Mucosa of descending colon (tissue), 3 donors: ENCODE results near the gene CADM2. TPM values are rescaled to one million over a fixed set of nuclear protein-coding genes. Genes with fewer than 3 reads are reported as not detected.

ENCODE experiments used
- ATAC-seq: fragments of 200-7000 bp; cut with Tn5 transposase; one replicate; pipeline ENCODE4 v1.9.1; 2020; ENCODE audit warnings: mild to moderate bottlenecking, moderate library complexity
- DNase-seq, 3 donors: peaks; one replicate each; pipeline ENCODE4 v3.0.0-alpha.2; 2020
- H3K36me3 ChIP-seq: fragments of 200-600 bp; one replicate; pipeline ENCODE4 v1.8.0; 2021; ENCODE audit warnings: low read depth, mild to moderate bottlenecking
- H3K4me1 ChIP-seq: fragments of 200-600 bp; one replicate; pipeline ENCODE4 v1.8.0; 2021; ENCODE audit warnings: low read depth, mild to moderate bottlenecking
- H3K4me3 ChIP-seq: fragments of 200-600 bp; one replicate; pipeline ENCODE4 v1.8.0; 2021; ENCODE audit warnings: mild to moderate bottlenecking
- H3K9me3 ChIP-seq: fragments of 200-600 bp; one replicate; pipeline ENCODE4 v1.8.0; 2021; ENCODE audit warnings: mild to moderate bottlenecking
- intact Hi-C, 2 donors: fragments of 100-400 bp; cut with DNase I in 1 of 2; cut with micrococcal nuclease in 1 of 2; formaldehyde crosslinking; loops; one replicate each; pipeline versions ENCODE4 v1.11.0 to v1.11.1; 2022; cut with DNase I, micrococcal nuclease
- total RNA-seq, 3 donors: library from RNA; stranded (reverse); fragmentation: NEBNext Ultra II Directional in 2 of 3; extraction: Animal tissue kit (Norgen Biotek cat#: 25700) in 2 of 3; gene quantifications; one replicate each; pipeline versions ENCODE4 v1.2.1 to v1.2.4, GENCODE V29; 2021 to 2023
- TF ChIP-seq, protein P1 (sequence below): fragments of 200-600 bp; IDR thresholded peaks from one replicate; pipeline ENCODE4 v1.8.0; 2022; ENCODE audit warnings: antibody characterized with exemption, mild to moderate bottlenecking
- donor health status: DM: no; HTN: no; CAD: no; lungs with moderate emphysema.
- donor health status: DM: no; HTN: no; CAD: no.
- donor health status: DM: no; HTN: yes; CAD: no.

Gene CADM2
- total RNA-seq, 3 donors from 2014 or later = 0.67 to 12.8 (median 1.2) TPM

DNA sequence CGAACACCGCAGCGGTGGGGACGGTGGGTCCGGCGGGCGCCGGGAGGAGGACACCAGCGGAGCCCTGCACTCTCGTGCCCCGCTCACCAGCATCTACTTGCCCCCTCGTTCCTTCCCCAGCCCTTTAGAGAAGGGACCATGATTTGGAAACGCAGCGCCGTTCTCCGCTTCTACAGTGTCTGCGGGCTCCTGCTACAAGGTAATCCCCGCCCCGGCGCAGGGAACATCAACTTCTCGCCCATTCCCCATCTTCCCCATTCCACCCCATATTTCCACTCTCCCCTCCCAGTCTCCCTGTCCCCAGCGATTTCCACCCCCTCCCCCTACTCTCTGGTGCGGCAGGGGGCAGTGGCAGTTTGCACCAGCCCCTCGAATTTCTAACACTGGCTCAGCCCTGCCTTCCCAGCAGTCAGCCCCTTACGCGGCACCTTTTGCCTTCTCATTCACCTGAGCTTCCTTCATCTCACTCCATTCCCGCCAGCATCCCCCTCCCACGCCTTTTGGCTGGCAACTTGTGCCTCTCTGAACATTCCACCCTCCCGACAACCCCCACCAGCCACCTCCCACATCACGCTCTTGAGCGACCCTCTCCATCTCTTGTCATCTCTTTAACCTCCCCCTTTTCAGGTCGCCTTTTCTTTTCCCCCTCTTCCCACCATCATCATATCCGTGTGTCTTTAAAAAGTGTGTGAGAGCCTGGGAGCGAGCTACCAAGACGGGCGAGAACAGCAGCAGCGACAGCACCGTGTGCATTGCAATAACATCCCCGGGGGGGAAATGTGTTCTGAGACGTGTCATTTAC lies 882 bp downstream of the CADM2 start:
- intact Hi-C loops = no loop called here
- no peaks in the 10 kb centered on the region for H3K36me3 ChIP-seq
- H3K4me1 ChIP-seq = peaks cover 11% of the 10 kb centered on the region
- ATAC-seq (no peak), DNase-seq (no peak)
- no peak overlapping the region for H3K4me3 ChIP-seq
- no peaks in the 10 kb centered on the region for H3K9me3 ChIP-seq
- TF ChIP-seq, protein P1, sequence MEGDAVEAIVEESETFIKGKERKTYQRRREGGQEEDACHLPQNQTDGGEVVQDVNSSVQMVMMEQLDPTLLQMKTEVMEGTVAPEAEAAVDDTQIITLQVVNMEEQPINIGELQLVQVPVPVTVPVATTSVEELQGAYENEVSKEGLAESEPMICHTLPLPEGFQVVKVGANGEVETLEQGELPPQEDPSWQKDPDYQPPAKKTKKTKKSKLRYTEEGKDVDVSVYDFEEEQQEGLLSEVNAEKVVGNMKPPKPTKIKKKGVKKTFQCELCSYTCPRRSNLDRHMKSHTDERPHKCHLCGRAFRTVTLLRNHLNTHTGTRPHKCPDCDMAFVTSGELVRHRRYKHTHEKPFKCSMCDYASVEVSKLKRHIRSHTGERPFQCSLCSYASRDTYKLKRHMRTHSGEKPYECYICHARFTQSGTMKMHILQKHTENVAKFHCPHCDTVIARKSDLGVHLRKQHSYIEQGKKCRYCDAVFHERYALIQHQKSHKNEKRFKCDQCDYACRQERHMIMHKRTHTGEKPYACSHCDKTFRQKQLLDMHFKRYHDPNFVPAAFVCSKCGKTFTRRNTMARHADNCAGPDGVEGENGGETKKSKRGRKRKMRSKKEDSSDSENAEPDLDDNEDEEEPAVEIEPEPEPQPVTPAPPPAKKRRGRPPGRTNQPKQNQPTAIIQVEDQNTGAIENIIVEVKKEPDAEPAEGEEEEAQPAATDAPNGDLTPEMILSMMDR = no peak

DNA sequence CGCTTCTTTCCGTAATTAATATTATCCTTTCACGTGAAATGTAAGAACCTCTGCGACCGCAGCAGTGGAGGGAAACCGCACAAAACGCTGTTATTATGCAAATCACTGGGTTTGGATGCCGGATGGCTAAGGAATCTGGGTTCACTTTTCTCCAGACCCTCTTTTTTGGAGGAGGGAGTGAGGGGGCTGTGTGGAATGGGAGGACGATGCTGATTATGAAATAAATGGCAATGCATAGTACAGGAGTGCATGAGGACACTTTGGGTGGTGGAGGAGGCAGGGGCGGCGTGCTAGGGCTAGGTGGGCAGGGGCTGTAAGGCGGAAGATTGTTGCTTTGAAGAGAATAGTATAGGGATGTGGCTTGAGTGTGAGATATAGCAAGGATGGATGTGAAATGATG lies 1.8 kb downstream of the CADM2 start:
- Histone ChIP-seq H3K4me1 (peaks cover 11% of the 10 kb centered on the region), H3K9me3 (no peaks in the 10 kb centered on the region), H3K4me3 (no peak overlapping the region), H3K36me3 (no peaks in the 10 kb centered on the region)
- TF ChIP-seq, protein P1 = no peak
- intact Hi-C loops = no loop called here
- ATAC-seq (no peak), DNase-seq (no peak)

DNA sequence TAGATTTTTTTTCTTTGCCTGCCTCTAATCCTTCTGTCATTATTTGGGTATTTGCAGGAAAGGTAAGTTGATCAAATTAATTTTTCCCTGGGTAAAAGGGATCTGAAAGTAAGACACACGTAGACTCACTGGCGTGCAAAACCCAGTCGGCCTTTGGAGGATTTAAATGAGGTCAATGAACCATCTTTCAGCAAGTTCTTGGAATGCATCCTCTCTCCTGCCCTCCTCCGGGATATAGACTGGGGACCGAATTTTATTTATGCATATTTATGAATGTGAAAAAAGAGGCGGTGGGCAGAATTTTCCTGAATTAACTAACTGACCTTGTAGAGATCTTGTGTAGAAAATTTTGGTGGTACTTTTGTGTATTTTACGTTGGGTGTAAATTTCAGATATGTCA lies 2.2 kb downstream of the CADM2 start:
- TF ChIP-seq, protein P1 = no peak
- H3K36me3 ChIP-seq = no peaks in the 10 kb centered on the region
- no peak overlapping the region for H3K4me3 ChIP-seq
- no peak for ATAC-seq
- DNase-seq = no peak
- intact Hi-C loops = no loop called here
- H3K9me3 ChIP-seq = no peaks in the 10 kb centered on the region
- peaks cover 11% of the 10 kb centered on the region for H3K4me1 ChIP-seq

DNA sequence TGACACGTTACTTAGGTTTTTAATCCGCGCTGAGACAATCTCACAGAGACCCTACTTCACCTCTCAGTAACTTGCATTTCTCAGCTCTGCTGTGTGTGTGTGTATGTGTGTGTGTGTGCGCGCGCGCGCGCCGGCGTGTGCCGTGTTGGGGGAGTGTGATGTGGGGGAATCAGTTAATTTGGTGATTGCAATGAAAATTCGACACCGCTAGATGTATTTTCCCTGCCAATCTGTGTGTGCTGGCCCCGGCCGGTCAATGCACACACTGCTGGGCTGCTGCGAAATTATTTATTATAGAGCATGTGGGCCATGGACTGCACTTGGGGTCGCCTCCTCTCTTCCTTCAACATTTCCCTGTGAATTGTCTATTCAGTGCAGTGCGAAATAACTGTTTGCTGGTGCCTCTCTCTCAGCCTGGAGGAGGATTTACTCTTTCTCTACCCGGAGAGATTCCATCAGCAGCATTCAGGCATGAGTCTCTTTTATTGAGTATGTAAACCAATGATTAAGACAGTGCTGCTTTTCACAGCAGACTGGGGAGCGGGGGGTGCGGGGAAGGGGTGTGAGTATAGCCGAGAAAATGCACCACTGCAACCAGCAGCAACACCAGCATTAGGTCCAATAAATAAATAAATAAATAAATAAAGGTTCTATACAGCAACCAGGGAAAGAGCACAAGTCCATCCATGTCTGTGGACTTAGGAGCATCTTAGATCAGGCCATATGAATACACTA lies 2.9 kb downstream of the CADM2 start:
- H3K9me3 ChIP-seq = no peaks in the 10 kb centered on the region
- DNase-seq = no peak
- no peaks in the 10 kb centered on the region for H3K36me3 ChIP-seq
- ATAC-seq = no peak
- peaks cover 11% of the 10 kb centered on the region for H3K4me1 ChIP-seq
- TF ChIP-seq, protein P1 = no peak
- intact Hi-C loops = no loop called here
- no peak overlapping the region for H3K4me3 ChIP-seq

DNA sequence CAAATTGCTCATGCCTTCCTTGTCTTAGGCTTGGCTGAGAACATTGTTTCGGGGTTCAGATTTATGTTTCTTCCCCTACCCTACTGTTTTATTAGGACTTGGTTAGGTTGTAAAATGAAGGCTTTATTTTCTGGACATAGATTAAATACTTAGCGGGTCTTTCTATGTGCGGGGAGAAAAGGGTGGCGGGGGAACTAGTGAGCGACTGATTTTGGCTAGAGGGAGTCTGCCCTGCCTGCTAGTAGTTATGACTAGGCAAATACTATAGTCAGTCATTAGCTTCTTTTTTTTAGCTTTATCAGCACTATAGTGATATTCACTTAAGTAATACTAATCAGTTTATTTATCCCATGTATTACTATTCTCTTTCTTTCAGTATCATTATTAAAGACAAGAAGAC lies 3.6 kb downstream of the CADM2 start:
- Histone ChIP-seq H3K4me3 (no peak overlapping the region), H3K4me1 (peaks cover 11% of the 10 kb centered on the region), H3K36me3 (no peaks in the 10 kb centered on the region), H3K9me3 (no peaks in the 10 kb centered on the region)
- TF ChIP-seq, protein P1 = no peak
- DNase-seq = no peak
- no peak for ATAC-seq
- intact Hi-C loops = no loop called here
